ENCODE data around the gene MMRN2. TPM values are rescaled to one million over a fixed set of nuclear protein-coding genes. Genes with fewer than 3 reads are reported as not detected.
"Not testable (repeated sequence)": the region's sequence is repeated elsewhere in the genome, so short reads cannot be mapped to it uniquely, and the experiment has no call there.

MMRN2 gene
- total RNA-seq, 1 experiment from 2014 or later: 1.7 TPM

- Histone ChIP-seq H3K4me3 (ENCODE audit: insufficient read depth, low read depth, low read length) (no peak overlapping the region), H3K36me3 (replicated peaks; ENCODE audit: control insufficient read depth, insufficient read depth, low read length) (no peaks in the 10 kb centered on the region)
- peak; percentile 94 for DNase-seq
These were observed 3.4 kb downstream of the MMRN2 start for GRCh38 chr10:86953747-86954680.

GRCh38 chr10:86952697-86953096 lies 4.7 kb downstream of the MMRN2 start:
- not testable (repeated sequence) for DNase-seq; H3K36me3 ChIP-seq (replicated peaks; ENCODE audit: control insufficient read depth, insufficient read depth, low read length); H3K4me3 ChIP-seq (ENCODE audit: insufficient read depth, low read depth, low read length); H3K27me3 ChIP-seq (ENCODE audit: control insufficient read depth, insufficient read depth, low read length)

More at GRCh38 chr10:86953747-86954680, 3.4 kb downstream of the MMRN2 start:
- no peaks in the 10 kb centered on the region for H3K27me3 ChIP-seq (ENCODE audit: control insufficient read depth, insufficient read depth, low read length)

- H3K36me3 ChIP-seq (replicated peaks; ENCODE audit: control insufficient read depth, insufficient read depth, low read length): no peaks in the 10 kb centered on the region
- H3K4me3 ChIP-seq (ENCODE audit: insufficient read depth, low read depth, low read length): no peak overlapping the region
- no peaks in the 10 kb centered on the region for H3K27me3 ChIP-seq (ENCODE audit: control insufficient read depth, insufficient read depth, low read length)
- no peak for DNase-seq
These were observed 5.3 kb downstream of the MMRN2 start for GRCh38 chr10:86952106-86952505.

GRCh38 chr10:86951184-86951761 lies 6.1 kb downstream of the MMRN2 start:
- no peaks in the 10 kb centered on the region for H3K27me3 ChIP-seq (ENCODE audit: control insufficient read depth, insufficient read depth, low read length)
- DNase-seq: no peak
- no peaks in the 10 kb centered on the region for H3K36me3 ChIP-seq (replicated peaks; ENCODE audit: control insufficient read depth, insufficient read depth, low read length)
- no peak overlapping the region for H3K4me3 ChIP-seq (ENCODE audit: insufficient read depth, low read depth, low read length)

- H3K36me3 ChIP-seq (replicated peaks; ENCODE audit: control insufficient read depth, insufficient read depth, low read length): no peaks in the 10 kb centered on the region
- no peaks in the 10 kb centered on the region for H3K27me3 ChIP-seq (ENCODE audit: control insufficient read depth, insufficient read depth, low read length)
- DNase-seq: no peak
- no peak overlapping the region for H3K4me3 ChIP-seq (ENCODE audit: insufficient read depth, low read depth, low read length)
These were observed 7.1 kb downstream of the MMRN2 start for GRCh38 chr10:86950349-86950748.

- DNase-seq; H3K27me3 ChIP-seq (ENCODE audit: control insufficient read depth, insufficient read depth, low read length); H3K36me3 ChIP-seq (replicated peaks; ENCODE audit: control insufficient read depth, insufficient read depth, low read length); H3K4me3 ChIP-seq (ENCODE audit: insufficient read depth, low read depth, low read length): not testable (repeated sequence)
These were observed 9.6 kb downstream of the MMRN2 start for GRCh38 chr10:86947806-86948205.

GRCh38 chr10:86946213-86947155 lies 10.9 kb downstream of the MMRN2 start:
- DNase-seq: no peak
- H3K4me3 ChIP-seq (ENCODE audit: insufficient read depth, low read depth, low read length): no peak overlapping the region
- no peaks in the 10 kb centered on the region for H3K27me3 ChIP-seq (ENCODE audit: control insufficient read depth, insufficient read depth, low read length)
- no peaks in the 10 kb centered on the region for H3K36me3 ChIP-seq (replicated peaks; ENCODE audit: control insufficient read depth, insufficient read depth, low read length)

- no peak overlapping the region for H3K4me3 ChIP-seq (ENCODE audit: insufficient read depth, low read depth, low read length)
- DNase-seq: peak; percentile 88
- H3K27me3 ChIP-seq (ENCODE audit: control insufficient read depth, insufficient read depth, low read length): no peaks in the 10 kb centered on the region
- H3K36me3 ChIP-seq (replicated peaks; ENCODE audit: control insufficient read depth, insufficient read depth, low read length): no peaks in the 10 kb centered on the region
These were observed 11.8 kb downstream of the MMRN2 start for GRCh38 chr10:86945361-86946212.

- DNase-seq: no peak
- Histone ChIP-seq H3K4me3 (ENCODE audit: insufficient read depth, low read depth, low read length) (no peak overlapping the region), H3K36me3 (replicated peaks; ENCODE audit: control insufficient read depth, insufficient read depth, low read length) (no peaks in the 10 kb centered on the region), H3K27me3 (ENCODE audit: control insufficient read depth, insufficient read depth, low read length) (no peaks in the 10 kb centered on the region)
These were observed 12.5 kb downstream of the MMRN2 start for GRCh38 chr10:86944907-86945306.

- DNase-seq: no peak
- H3K27me3 ChIP-seq (ENCODE audit: control insufficient read depth, insufficient read depth, low read length): no peaks in the 10 kb centered on the region
- H3K4me3 ChIP-seq (ENCODE audit: insufficient read depth, low read depth, low read length): no peak overlapping the region
- H3K36me3 ChIP-seq (replicated peaks; ENCODE audit: control insufficient read depth, insufficient read depth, low read length): no peaks in the 10 kb centered on the region
These were observed 12.9 kb downstream of the MMRN2 start for GRCh38 chr10:86944471-86944870.

- no peaks in the 10 kb centered on the region for H3K36me3 ChIP-seq (replicated peaks; ENCODE audit: control insufficient read depth, insufficient read depth, low read length)
- no peak for DNase-seq
- no peaks in the 10 kb centered on the region for H3K27me3 ChIP-seq (ENCODE audit: control insufficient read depth, insufficient read depth, low read length)
- H3K4me3 ChIP-seq (ENCODE audit: insufficient read depth, low read depth, low read length): no peak overlapping the region
These were observed 13.4 kb downstream of the MMRN2 start for GRCh38 chr10:86944031-86944419.

- Histone ChIP-seq H3K4me3 (ENCODE audit: insufficient read depth, low read depth, low read length) (no peak overlapping the region), H3K27me3 (ENCODE audit: control insufficient read depth, insufficient read depth, low read length) (no peaks in the 10 kb centered on the region), H3K36me3 (replicated peaks; ENCODE audit: control insufficient read depth, insufficient read depth, low read length) (no peaks in the 10 kb centered on the region)
- no peak for DNase-seq
These were observed 13.9 kb downstream of the MMRN2 start for GRCh38 chr10:86943316-86944030.
